Loucy (cell line): ENCODE data around the gene DHRSX.

Experiments used
- CTCF ChIP-seq: fragments of 200-600 bp; sonication (generic); conservative IDR thresholded peaks from 2 replicates; pipeline ENCODE4 v1.5.1; 2014; ENCODE audit warnings: mild to moderate bottlenecking, antibody characterized with exemption, low read length
- EZH2phosphoT487 ChIP-seq: fragments of 200-600 bp; IDR thresholded peaks from 2 replicates; pipeline ENCODE4 v1.6.1; 2018; ENCODE audit warnings: antibody characterized with exemption, mild to moderate bottlenecking, moderate library complexity, borderline replicate concordance

GRCh38 chrX:2502668-2503519, 2.1 kb upstream of the DHRSX start:
- no peak for TF ChIP-seq CTCF
- no peak for TF ChIP-seq EZH2phosphoT487
